Activated CD4-positive, alpha-beta T cell treated with anti-CD3 and anti-CD28 coated beads, Interleukin-2, amount 50 U/mL, for 24 hours (primary cell): Measurements from ENCODE around the gene LAMTOR4.
"Not testable (repeated sequence)": the region's sequence is repeated elsewhere in the genome, so short reads cannot be mapped to it uniquely, and the experiment has no call there.

Experiments used
- DNase-seq, 2 donors: peaks; one replicate each; pipeline ENCODE4 v3.0.0-alpha.2; 2020; ENCODE audit warnings: low read depth in 1 of 2, low spot score in 1 of 2

The LAMTOR4 gene

DNA sequence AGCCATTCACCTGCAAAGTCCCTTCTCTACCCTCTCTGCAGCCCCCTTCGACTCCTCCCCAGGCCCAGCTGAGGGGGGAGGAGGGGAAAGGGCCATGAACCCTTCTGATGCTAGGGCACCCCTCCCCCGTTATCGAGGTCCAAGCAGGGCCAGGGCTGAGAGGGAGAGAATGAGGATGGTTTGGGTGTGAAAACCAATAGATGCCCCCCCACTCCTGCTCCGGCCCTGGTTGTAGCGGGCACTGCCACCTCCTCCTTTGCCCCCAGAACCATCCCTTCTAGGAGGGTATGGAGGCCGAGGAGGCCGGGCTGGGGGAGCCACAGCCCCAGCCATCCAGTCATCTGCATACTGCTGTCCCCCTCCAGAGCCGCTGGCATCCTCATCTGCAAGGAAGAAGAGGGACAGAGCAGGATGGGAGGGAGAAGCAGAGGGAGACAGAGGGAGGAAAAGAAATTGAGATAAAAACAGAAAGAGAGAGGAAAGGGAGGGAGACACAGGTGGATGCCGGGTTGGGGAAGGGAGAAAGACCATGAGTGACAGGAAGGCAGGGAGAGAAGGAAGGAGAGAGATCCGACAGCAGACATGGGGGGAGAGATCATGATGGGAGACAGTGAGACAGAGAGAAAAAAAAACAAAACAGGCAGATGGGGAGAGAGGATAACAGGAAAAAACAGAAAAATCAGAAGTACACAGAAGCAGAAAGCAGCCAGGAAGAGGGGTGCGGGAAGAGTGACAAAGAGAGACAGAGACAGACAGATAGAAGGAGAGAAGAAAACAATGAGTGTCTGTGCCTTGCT lies 21.6 kb downstream of the LAMTOR4 start:
- DNase-seq: no peak

DNA sequence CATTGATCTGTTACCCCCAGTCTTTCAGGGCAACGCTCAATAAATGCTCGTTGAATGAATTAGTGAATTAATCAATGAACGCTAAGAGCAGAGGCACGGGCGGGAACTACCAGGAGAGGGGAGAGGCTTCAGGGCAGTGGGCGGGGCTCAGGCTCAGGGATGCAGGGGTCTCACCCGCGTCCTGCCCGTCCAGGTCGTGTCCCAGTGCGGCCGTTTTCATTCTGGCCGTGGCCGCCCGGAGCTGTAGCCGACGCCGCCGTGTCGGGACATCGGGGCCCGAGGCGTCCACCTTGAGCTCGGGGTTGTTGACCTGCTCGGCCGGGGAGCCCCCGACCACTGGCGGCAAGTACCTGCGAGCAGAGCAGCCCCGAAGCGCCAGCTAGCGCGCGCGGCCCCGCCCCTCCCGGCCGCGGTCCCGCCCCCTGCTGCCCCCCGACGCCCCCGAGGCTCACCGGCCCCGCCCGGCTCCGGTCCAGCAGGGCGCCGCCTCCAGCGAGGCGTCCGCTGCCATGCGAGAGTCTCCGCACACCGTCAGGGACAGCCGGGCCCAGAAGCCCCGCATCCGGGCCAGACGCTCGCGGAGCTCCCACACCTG lies 22.5 kb downstream of the LAMTOR4 start:
- DNase-seq: no peak

DNA sequence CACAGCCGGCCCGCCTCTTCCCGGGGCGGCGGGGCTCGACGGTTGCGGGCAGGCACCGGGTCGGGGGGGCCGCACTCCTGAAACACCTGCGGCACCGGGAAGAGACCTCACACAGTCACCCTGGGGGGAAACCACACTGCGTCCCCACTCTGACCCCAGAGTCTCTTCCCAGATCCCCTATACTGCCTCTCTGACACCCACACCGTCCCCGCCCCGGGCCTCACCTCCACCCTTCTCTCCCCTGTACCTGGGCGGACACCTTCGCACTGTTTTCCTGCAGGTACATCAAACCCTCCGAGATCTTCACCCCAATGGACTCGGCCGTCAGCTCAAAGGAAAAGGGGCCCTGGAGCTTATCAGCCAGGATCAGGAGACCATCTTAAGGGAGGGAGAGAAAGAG lies 23.1 kb downstream of the LAMTOR4 start:
- no peak for DNase-seq

DNA sequence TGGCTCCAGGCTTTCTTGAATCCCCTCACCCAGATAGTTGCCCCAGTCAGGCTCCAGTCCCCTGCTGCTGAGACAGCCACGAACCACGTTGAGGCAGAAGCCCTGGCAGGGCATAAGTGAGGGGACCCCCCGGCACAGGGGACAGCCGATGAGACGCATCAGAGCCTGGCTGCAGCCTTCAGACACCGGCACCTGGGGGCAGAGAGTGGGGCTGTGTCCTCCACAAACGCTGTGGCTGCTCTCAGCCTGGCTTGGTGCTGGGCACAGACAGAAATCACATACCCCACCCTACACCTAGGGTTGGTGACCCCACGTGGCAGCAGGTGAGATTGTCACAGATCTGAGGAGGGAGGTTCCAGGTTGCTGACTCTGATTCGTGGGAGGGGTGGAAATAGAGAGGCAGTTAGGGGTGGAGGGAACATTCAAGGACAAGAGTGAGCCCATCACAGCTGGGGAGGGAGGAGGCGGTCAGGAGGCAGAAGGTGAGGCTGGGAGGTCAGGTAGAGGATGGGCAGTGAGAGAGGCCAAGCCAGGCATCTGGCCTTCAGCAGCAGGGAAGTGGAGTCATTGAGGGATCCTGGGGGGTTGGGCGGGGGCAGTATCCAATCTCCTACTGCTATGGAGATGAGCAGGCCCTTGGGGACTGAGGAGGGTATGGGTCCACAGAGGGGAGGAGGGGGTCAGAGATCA lies 25.2 kb downstream of the LAMTOR4 start:
- no peak for DNase-seq

DNA sequence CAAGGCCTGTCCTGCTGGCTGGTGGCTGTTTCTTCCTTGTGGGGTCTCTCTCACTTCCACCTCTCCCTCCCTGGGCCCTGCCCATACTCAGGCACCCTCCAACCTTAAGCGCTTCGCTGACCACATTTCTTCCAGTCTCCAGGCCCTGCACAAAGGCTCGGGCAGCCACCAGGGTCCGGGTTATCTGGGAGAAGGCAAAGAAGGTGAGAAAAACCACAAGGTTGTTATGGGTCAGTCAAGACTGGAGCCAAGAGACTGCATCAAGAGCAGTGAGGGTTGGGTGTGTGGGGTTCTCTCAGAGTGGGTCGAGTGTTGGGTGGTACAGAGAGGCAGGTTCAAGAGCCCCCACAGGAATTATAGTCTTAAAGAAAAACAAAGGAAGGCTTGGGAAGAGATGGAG lies 25.9 kb downstream of the LAMTOR4 start:
- no peak for DNase-seq

DNA sequence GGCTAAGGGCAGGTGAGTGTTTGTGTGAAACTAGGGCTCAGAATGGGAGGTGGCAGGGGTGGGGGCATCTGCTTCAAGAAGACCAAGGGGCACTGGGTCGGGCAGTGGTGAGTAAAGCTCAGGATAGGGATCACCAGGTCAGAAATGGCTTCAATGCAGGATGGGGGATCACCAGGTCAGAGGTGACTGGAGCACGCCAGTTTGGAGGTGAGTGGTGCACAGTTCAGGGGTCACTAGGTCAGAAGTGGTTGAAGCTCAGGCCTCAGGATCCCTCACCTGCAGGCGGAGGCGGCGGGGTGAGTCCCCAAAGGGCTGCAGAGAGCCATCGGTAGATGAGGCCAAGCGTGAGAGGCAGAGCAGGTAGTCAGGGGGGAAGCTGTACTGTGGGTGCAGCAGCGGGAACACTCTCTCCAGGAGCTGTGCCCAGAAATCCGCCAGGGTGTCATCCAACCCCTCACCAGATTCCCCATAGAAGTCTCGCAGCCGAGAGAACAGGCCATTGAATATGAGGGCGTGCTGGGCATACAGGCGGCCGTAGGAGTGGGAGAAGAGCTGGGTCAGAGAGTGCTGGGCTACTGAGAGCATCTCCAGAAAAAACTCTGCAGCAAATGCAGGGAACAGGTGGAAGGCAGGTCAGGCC lies 26.7 kb downstream of the LAMTOR4 start:
- DNase-seq: no peak

DNA sequence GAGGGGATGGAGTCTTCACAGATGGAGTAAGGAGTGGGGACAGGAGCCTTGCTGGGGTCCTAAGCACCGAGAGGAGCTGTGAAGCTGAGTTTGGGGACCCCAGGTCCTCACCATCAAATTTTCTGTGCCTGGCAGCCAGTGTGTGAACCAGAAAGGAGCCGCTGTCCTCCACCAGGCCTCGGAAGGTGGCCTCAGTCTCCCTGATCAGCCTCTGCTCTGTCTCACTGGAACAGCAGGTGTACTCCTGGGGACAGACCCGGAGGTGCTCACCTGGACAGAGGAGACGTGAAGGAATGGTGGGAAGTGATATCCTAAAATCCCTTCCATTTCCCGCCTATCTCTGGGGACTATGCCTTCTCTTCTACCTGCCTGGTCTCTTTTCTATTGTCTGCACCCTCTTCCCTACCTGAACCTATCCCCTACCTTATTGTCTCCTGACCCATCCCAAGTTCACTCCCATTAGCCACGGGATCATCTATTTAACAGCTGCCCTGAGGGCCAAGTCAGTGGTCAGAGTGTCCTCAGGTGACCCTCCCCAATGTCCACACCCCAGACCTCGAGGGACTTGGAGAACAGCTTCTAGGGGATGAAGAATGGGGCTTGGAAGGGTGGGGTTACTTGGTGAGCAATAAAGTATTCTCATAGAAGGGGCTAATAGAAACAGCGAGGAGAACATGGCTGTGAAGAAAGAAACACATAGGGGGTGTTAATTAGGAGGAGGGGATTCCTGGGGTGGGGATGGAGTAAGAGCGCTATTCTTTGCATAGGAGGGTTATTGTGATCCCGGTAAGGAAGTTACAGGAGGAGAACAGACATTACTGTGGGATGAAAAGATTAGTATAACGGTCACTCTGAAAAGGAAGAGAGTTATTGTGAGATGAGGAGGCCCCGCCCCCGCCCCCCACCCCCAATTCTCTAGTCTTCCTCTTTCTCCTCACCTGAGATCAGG lies 27.7 kb downstream of the LAMTOR4 start:
- DNase-seq: no peak

DNA sequence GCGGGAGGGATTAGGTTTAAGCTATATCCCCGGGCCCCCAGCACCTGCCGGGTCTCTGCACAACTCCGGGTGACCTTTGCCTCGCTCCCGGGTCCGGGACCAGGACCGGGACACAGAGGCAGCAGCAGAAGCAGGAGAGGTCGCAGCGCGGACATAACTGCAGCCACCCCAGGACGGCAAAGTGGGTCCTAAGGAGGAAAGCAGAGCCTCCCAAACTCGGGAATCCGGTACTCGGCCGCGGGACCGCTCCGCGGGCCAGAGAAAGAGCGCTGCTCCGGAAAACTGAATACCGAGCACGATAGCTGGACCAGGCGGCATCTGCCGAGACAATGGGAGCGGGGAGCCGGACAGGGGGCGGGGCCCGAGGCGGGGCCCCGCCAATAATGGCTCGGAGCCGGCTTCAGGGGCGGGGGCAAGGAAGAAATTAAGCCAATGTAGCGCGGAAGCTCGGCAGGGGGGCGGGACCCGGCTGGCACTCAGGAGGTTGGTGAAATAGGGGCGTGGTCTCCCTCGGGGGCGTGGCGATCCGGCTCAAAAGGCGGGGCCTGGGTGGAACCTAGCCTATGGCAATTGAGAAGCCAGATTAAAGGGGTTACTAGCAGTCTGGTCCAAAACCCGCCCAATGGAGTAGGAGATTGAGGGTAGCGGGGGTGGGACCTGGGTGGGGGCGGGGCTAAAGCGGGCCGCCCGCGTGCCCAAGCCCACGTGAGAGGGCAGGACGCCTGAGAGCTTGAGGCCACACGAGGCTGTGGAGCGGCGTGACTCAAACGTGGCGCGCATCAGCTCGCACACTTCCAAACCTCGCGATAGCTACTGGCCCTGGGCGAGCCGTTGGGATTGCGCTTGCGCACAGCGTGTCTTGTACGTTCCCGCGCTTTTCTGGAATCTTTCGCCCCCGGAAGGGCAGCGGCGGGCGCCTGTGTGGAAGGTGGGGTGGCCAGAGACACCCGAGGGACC lies 28.6 kb downstream of the LAMTOR4 start, which contains the start of the genes GPC2 and STAG3:
Gene GPC2 (minus strand): TSS at position 337 of the 957 bp plus-strand sequence. CDS start 182 bp downstream, at position 155.
Gene STAG3 (plus strand): TSS at position 874 of the 957 bp plus-strand sequence. CDS start 2,639 bp downstream, outside the sequence.
- DNase-seq: peak; percentile 97 to 98

DNA sequence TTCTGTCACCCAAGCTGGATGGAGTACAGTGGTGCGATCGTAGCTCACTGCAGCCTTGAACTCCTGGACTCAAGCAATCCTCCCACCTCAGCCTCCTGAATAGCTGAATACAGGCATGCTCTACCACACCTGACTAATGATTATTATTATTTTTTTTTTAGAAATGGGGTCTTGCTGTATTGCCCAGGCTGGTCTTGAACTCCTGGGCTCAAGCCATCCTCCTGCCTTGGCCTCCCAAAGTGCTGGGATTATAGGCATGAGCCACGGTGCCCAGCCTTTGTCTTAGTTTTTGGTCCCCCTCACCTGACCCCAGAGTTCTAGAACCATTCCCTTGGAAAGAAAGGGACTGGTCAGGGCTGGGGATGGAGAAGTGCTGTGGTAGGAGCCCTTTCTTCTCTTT lies 31.4 kb downstream of the LAMTOR4 start:
- DNase-seq: not testable (repeated sequence)

DNA sequence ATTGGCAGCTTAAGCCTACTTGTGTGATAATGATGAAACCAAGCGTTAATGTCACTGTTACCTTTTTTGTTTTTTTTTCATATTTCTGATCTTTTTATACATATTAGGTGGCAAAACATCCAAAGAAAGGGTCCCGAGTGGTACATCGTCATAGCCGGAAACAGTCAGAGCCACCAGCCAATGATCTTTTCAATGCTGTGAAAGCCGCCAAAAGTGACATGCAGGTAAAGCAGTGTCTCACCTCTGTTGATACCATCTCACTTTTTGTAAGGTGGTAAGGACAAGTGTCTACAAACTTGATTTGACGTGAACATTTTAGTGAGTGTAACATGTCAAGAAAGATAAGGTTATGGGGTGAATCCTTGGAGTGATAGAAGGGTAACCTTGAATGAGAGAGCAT lies 33.9 kb downstream of the LAMTOR4 start:
- DNase-seq: not testable (repeated sequence)

DNA sequence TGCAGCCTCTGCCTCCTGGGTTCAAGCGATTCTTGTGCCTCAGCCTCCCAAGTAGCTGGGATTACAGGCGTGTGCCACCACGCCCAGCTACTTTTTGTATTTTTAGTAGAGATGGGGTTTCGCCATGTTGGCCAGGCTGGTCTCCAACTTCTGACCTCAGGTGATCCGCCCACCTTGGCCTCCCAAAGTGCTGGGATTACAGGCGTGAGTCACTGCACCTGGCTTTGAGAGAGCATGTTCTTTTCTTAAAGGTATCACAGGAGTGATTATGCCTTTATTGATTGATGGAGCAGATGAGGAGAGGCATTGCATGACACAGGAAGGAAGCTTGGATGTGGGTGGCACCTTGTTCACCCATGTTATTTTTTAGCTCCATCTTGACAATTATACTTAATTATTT lies 34.4 kb downstream of the LAMTOR4 start:
- not testable (repeated sequence) for DNase-seq

DNA sequence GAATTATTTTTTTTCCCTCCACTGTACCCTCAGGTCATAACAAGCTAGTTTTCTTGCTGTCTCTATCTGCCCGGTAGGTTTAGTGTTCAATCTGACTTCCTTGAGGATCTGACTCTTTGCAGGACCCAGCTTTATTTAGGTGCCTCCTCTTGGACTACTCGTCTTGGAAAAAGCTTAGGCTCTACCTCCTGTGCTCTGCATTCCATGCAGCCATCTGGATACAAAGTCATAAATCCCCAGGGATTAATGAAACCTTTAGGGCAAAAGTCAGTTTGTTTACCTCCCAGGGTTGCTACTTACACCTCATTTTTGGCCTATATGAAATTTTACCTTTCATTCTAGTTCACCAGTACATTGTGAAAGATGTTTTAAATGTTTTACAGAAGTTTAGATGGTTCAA lies 37.0 kb downstream of the LAMTOR4 start:
- no peak for DNase-seq

DNA sequence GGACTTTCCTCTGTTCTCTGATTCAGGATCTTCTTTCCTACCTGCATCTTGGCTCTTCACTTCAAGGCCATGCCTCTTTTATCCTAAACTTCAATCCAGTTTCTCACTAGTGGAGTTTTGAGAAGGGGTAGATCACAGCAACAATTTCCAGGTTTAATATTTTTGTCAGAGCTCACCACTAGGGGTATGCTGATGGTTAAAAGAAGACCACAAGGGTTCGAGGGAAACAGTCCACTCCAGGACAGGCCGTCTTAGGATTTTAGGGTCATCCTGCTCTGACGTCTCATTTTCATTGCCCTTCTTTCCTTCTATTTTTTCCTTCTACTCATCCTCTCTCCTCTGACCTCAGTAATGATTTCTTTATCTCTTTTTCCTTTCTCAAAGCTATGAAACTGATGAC lies 40.3 kb downstream of the LAMTOR4 start:
- DNase-seq: no peak

DNA sequence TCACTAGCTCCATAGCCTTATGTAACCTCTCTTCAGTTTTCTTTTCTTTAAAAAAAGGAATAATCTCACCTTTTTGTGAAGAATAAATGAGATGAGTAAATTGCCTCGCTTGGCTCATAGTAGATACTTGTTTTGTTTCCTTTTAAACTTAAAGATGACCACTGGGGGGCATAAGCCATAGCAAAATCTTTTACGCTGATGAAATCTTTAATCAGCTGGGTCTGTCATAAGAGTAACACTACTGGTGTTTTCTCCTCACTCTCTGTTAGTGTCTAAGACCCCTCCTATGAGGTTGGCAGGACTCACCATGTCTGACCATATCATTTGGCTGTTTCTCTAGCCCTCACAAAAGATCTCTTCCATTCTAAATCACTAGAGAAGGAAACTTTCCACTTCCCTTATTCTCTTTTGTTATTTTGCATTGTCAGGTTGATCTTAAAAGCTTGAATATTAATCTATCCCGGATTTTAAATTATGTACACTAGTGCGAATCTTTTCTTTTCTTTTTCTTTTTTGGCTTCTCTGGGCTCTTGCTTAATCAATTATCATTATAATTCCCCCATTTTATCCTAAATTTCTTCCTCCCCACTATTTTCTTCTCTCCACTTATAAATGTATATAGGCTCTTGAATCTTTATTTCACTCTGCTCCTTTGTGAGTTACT lies 41.5 kb downstream of the LAMTOR4 start:
- DNase-seq: no peak

DNA sequence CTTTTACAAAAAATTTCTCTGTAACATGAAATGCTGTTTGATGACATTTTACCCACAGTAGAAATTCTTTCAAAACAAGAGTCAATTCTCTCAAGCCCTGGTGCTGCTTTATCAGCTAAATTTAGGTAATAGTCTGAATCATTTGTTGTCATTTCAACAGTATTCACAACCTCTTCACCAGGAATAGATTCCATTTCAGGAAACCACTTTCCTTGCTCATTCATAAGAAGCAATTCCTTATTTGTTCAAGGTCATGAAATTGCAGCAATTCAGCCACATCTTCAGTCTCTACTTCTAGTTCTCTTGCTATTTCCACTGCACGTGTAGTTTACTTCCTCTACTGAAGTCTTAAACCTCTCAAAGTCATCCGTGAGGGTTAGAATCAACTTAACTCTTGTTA lies 43.1 kb downstream of the LAMTOR4 start:
- DNase-seq: no peak

DNA sequence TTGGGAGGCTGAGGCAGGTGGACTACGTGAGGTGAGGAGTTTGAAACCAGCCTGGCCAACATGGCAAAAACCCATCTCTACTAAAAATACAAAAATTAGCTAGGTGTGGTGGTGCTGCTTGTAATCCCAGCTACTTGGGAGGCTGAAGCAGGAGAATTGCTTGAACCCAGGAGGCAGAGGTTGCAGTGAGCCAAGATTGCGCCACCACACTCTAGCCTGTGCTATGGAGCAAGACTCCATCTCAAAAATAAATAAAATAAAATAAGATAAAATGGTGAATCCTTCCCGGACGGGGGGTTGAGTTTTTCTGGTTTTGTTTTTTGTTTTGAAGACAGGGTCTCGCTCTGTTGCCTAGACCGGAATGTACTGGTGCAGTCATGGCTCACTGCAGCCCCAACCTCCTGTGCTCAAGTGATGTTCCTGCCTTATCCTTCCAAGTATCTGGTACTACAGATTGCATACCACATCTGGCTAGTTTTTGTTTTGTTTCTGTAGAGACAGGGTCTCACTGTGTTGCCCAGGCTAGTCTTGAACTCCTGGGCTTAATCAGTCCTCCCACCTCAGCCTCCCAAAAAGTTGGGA lies 43.7 kb downstream of the LAMTOR4 start:
- DNase-seq: not testable (repeated sequence)

DNA sequence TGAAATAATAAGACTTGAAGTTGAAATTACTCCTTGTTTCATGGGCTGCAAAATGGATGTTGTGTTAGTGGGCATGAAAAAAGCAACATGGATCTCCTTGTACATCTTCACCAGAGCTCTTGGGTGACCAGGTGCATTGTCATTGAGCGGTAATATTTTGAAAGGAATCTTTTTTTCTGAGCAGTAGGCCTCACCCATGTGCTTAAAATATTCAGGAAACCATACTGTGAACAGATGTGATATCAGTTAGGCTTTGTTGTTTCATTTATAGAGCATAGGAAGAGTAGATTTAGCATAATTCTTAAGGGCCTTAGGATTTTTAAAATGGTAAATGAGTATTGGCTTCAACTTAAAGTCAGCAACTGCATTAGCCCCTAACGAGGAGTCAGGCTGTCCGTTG lies 44.3 kb downstream of the LAMTOR4 start:
- no peak for DNase-seq

DNA sequence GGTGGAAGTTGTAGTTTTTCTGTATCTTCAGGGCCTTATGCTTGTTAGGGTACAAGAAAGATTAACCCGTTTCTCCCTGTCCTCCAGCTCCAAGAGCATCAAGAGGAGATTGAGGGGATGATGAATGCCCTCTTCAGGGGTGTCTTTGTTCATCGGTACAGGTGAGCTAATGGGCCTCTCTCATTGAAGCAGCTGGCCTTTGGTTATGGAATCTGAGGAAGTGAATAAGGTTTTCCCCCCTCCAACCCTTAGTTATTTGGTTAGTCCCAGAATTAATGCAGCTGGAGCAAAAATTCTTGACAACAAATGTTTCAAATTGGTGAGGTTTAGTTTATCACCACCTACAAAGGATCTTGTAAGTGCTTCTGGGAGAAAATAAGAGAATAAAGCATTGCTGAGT lies 46.5 kb downstream of the LAMTOR4 start:
- DNase-seq: no peak
